ENCODE data around the gene ST6GAL1. TPM values are rescaled to one million over a fixed set of nuclear protein-coding genes. Genes with fewer than 3 reads are reported as not detected.
A peak's percentile ranks its signal among the peaks of the same experiment; 100 is the strongest.

Gene ST6GAL1
- total and polyA plus RNA-seq, 10 of the 15 experiments (the other 5 are each of a cell fraction or from before 2014, with no cell fraction given) = 74.2 to 248 (median 149) TPM

- TF ChIP-seq NFIC (IDR thresholded peaks at IDR 0.05; ENCODE audit: low read depth, low read length) = 0 out of 2 replicates have a peak, but pooled peaks have one; percentile 56
- TF ChIP-seq NFYB (IDR thresholded peaks at IDR 0.05; ENCODE audit: insufficient read depth, low read depth, low read length) = no peak
- peak; percentile 30 to 68; a peak in 2 of 4 replicates for TF ChIP-seq EP300 (IDR thresholded peaks at IDR 0.05; ENCODE audit: borderline replicate concordance in 1 of 2, control insufficient read depth in 1 of 2, low read depth in 2 of 2, low read length in 2 of 2)
- no peak for TF ChIP-seq SREBF2 (IDR thresholded peaks at IDR 0.05; ENCODE audit: low read length)
Observed at GRCh38 chr3:186988806-186989205, 58.5 kb downstream of the ST6GAL1 start (continued).

- RAD21 ChIA-PET (ENCODE audit: unreplicated experiment) = interaction anchor here (1.0 to 4.4 kb wide), 14 partner anchors 7 to 140 kb away, joined by 3 to 43 read pairs (median 8); no protein-coding TSS in a partner anchor
- H2AFZ ChIP-seq (ENCODE audit: control insufficient read depth, low read depth, low read length) = no peak overlapping the region
- peaks cover 73% of the 10 kb centered on the region for H3K4me1 ChIP-seq (ENCODE audit: control insufficient read depth, insufficient read depth, low read length)
- SMC1A ChIA-PET (ENCODE audit: uncharacterized antibody, unreplicated experiment) = interaction anchor here (0.7 to 5.6 kb wide), 21 partner anchors 11 to 175 kb away, joined by 3 to 83 read pairs (median 4); no protein-coding TSS in a partner anchor
- FAIRE-seq (no peak), DNase-seq (ENCODE audit: low read depth, low spot score) (no peak), ATAC-seq (peak; percentile 35)
- intact Hi-C loops (cut with micrococcal nuclease; ENCODE audit: unreplicated experiment) (loop anchor here (5.0 kb wide), 2 partner anchors 38 to 57 kb away; partner anchors contain the start of gene ST6GAL1), in situ Hi-C loops (cut with MboI) (no loop called here)
- no peak overlapping the region for H3K4me3 ChIP-seq
- peak overlapping the region; percentile 67 for H3K27ac ChIP-seq (ENCODE audit: control insufficient read depth, insufficient read depth)
- peaks cover 37% of the 10 kb centered on the region for H3K79me2 ChIP-seq (ENCODE audit: control insufficient read depth, insufficient read depth, low read length)
- WGBS (ENCODE audit: insufficient coverage, insufficient replicate concordance, low lambda C conversion rate, missing lambda C conversion rate) = 100% methylated on average over 1 of the region's 1 CpG
- H3K27me3 ChIP-seq (replicated peaks in 1 of 2; ENCODE audit: control insufficient read depth in 2 of 2, insufficient read depth in 2 of 2, low read length in 1 of 2) = no peaks in the 10 kb centered on the region
- peaks cover 3% of the 10 kb centered on the region; the same call in 1 of the 3 replicates for H3K9me3 ChIP-seq (replicated peaks; ENCODE audit: control insufficient read depth, insufficient read depth, low read length)
- peak overlapping the region; percentile 24; the same call in 1 of the 2 replicates for H3K9ac ChIP-seq (ENCODE audit: control insufficient read depth, insufficient read depth, low read length)
- POLR2A ChIA-PET = interaction anchor here (0.8 to 5.5 kb wide), 12 partner anchors 11 to 57 kb away, joined by 3 to 37 read pairs (median 6); no protein-coding TSS in a partner anchor
- H4K20me1 ChIP-seq (ENCODE audit: control insufficient read depth, insufficient read depth) = no peaks in the 10 kb centered on the region
- peaks cover 0 to 9% of the 10 kb centered on the region in 2 experiments; a peak in 3 of 4 replicates for H3K36me3 ChIP-seq (ENCODE audit: control insufficient read depth in 2 of 2, insufficient read depth in 2 of 2, low read length in 1 of 2)
- CTCF ChIA-PET = interaction anchor here (0.8 to 2.2 kb wide), 17 partner anchors 9 to 1046 kb away, joined by 3 to 10 read pairs (median 4); partner anchors contain the start of gene RPL39L
- BruUV-seq (replicated peaks) = TSS peak; percentile 52
- peak overlapping the region; percentile 58; the same call in 1 of the 2 replicates for H3K4me2 ChIP-seq (ENCODE audit: control insufficient read depth, insufficient read depth)
- no peak for TF ChIP-seq PML (IDR thresholded peaks at IDR 0.05; ENCODE audit: low read length)
- no peak for TF ChIP-seq RB1 (IDR thresholded peaks at IDR 0.05; ENCODE audit: borderline replicate concordance)
- no peak for TF ChIP-seq RELA (IDR thresholded peaks at IDR 0.05; ENCODE audit: borderline replicate concordance, partially characterized antibody)
- TF ChIP-seq MYB (IDR thresholded peaks at IDR 0.05; ENCODE audit: borderline replicate concordance, low read depth, low read length) = no peak
- TF ChIP-seq CREB1 (IDR thresholded peaks at IDR 0.05; ENCODE audit: low read depth) = no peak
- TF ChIP-seq CBX5 (IDR thresholded peaks at IDR 0.05; ENCODE audit: low read depth) = no peak
- TF ChIP-seq FOXM1 (IDR thresholded peaks at IDR 0.05; ENCODE audit: low read depth, low read length) = no peak
- no peak for TF ChIP-seq STAT1 (conservative IDR thresholded peaks at IDR 0.05)
- no peak for TF ChIP-seq YBX1 (IDR thresholded peaks at IDR 0.05)
- no peak for TF ChIP-seq PAX8 (IDR thresholded peaks at IDR 0.05)
- TF ChIP-seq CEBPB (IDR thresholded peaks at IDR 0.05; ENCODE audit: borderline replicate concordance in 1 of 2, low read depth in 2 of 2, low read length in 2 of 2) = no peak
- TF ChIP-seq, protein P1, sequence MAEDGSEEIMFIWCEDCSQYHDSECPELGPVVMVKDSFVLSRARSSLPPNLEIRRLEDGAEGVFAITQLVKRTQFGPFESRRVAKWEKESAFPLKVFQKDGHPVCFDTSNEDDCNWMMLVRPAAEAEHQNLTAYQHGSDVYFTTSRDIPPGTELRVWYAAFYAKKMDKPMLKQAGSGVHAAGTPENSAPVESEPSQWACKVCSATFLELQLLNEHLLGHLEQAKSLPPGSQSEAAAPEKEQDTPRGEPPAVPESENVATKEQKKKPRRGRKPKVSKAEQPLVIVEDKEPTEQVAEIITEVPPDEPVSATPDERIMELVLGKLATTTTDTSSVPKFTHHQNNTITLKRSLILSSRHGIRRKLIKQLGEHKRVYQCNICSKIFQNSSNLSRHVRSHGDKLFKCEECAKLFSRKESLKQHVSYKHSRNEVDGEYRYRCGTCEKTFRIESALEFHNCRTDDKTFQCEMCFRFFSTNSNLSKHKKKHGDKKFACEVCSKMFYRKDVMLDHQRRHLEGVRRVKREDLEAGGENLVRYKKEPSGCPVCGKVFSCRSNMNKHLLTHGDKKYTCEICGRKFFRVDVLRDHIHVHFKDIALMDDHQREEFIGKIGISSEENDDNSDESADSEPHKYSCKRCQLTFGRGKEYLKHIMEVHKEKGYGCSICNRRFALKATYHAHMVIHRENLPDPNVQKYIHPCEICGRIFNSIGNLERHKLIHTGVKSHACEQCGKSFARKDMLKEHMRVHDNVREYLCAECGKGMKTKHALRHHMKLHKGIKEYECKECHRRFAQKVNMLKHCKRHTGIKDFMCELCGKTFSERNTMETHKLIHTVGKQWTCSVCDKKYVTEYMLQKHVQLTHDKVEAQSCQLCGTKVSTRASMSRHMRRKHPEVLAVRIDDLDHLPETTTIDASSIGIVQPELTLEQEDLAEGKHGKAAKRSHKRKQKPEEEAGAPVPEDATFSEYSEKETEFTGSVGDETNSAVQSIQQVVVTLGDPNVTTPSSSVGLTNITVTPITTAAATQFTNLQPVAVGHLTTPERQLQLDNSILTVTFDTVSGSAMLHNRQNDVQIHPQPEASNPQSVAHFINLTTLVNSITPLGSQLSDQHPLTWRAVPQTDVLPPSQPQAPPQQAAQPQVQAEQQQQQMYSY (CRISPR knock-in tag; IDR thresholded peaks at IDR 0.05) = no peak
- no peak for TF ChIP-seq JUNB (IDR thresholded peaks at IDR 0.05)
- no peak for TF ChIP-seq SMARCA5 (IDR thresholded peaks at IDR 0.05)
- no peak for TF ChIP-seq IRF5 (IDR thresholded peaks at IDR 0.05; ENCODE audit: borderline replicate concordance)
- TF ChIP-seq MTA3 (IDR thresholded peaks at IDR 0.05; ENCODE audit: borderline replicate concordance, low read length) = no peak
Observed at GRCh38 chr3:186989429-186989828, 59.1 kb downstream of the ST6GAL1 start.

Measured in GM12878 (cell line).